Hepatocyte (in vitro differentiated cells): Measurements from ENCODE around the gene HS3ST1.

ENCODE experiments used
- EZH2phosphoT487 ChIP-seq: fragments of 200-600 bp; sonication (generic); IDR thresholded peaks from one replicate; pipeline ENCODE4 v1.6.1; 2018; ENCODE audit warnings: antibody characterized with exemption, mild to moderate bottlenecking, low read depth, moderate library complexity; ENCODE audit not compliant: unreplicated experiment, severe bottlenecking
- TF ChIP-seq, protein P1 (sequence below): fragments of 200-600 bp; sonication (generic); IDR thresholded peaks from 2 replicates; pipeline ENCODE4 v1.5.1; 2016; ENCODE audit warnings: antibody characterized with exemption, mild to moderate bottlenecking; ENCODE audit not compliant: poor library complexity

DNA sequence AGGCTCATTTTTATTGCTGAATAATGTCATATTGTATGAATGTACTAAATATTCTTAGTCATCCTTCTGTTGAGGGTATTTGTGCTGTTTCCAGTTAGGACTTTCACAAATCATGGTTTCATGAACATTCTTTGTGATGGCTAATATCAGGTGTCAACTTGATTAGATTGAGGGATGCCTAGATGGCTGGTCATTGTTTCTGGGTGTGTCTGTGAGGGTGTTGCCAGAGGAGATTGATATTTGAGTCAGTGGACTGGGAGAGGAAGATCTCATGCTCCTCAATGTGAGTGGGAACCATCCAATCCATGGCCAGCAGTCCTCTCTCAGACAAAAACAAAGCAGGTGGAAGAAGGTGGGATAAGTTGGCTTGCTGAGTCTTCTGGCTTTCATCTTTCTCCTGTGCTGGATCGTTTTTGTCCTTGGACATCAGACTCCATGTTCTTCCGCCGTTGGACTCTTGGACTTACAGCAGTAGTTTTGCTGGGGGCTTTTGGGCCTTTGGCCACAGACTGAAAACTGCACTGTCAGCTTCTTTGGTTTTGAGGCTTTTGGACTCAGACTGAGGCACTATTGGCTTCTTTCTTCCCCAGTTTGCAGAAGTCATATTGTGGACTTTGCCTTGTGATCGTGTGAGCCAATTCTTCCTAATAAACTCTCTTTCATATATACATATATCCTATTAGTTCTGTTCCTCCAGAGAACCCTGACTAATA lies 11.9 kb upstream of the HS3ST1 start:
- TF ChIP-seq, protein P1, sequence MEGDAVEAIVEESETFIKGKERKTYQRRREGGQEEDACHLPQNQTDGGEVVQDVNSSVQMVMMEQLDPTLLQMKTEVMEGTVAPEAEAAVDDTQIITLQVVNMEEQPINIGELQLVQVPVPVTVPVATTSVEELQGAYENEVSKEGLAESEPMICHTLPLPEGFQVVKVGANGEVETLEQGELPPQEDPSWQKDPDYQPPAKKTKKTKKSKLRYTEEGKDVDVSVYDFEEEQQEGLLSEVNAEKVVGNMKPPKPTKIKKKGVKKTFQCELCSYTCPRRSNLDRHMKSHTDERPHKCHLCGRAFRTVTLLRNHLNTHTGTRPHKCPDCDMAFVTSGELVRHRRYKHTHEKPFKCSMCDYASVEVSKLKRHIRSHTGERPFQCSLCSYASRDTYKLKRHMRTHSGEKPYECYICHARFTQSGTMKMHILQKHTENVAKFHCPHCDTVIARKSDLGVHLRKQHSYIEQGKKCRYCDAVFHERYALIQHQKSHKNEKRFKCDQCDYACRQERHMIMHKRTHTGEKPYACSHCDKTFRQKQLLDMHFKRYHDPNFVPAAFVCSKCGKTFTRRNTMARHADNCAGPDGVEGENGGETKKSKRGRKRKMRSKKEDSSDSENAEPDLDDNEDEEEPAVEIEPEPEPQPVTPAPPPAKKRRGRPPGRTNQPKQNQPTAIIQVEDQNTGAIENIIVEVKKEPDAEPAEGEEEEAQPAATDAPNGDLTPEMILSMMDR = no peak
- no peak for TF ChIP-seq EZH2phosphoT487
